ENCODE results near the gene PTPRE. TPM values are rescaled to one million over a fixed set of nuclear protein-coding genes. Genes with fewer than 3 reads are reported as not detected.
A peak's percentile ranks its signal among the peaks of the same experiment; 100 is the strongest.

PTPRE gene
- polyA plus RNA-seq, 1 of the 3 experiments (the other 2 are of a cell fraction): 11.8 TPM

DNA sequence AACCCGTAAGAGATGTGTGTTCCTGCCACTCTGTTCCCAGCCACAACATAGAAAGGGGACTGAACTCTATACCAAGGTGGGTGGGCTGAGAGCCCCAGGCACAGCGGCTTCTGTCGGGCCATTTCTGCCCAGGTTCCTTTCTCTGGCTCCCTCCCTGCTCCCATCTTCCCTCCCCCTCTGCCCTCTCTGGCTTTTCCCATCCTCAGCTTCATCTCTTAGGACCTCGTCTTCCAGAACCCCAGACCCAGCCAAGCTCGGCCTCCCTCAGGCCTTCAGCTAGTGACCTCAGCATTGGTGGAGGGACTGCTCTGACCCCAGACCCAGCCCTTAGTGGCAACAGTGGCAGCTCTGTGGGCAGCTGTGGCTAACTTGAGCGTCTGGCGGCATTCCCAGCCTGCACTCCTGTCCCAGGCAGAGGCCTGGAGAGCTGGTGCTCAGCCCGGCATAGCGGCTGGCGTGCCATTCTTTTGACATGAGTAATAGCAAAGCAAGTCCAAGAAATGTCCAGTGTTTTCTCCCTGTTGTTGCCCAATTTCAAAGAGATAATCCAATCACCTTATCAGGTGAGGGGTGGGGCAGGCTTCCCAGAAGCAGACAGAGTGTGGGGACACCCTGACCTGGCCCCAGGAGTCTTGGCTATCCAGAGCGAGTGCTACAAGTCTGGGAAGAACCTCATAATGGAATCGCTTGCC, 15.9 kb downstream of the PTPRE start (continued):
- TF ChIP-seq, protein P1, sequence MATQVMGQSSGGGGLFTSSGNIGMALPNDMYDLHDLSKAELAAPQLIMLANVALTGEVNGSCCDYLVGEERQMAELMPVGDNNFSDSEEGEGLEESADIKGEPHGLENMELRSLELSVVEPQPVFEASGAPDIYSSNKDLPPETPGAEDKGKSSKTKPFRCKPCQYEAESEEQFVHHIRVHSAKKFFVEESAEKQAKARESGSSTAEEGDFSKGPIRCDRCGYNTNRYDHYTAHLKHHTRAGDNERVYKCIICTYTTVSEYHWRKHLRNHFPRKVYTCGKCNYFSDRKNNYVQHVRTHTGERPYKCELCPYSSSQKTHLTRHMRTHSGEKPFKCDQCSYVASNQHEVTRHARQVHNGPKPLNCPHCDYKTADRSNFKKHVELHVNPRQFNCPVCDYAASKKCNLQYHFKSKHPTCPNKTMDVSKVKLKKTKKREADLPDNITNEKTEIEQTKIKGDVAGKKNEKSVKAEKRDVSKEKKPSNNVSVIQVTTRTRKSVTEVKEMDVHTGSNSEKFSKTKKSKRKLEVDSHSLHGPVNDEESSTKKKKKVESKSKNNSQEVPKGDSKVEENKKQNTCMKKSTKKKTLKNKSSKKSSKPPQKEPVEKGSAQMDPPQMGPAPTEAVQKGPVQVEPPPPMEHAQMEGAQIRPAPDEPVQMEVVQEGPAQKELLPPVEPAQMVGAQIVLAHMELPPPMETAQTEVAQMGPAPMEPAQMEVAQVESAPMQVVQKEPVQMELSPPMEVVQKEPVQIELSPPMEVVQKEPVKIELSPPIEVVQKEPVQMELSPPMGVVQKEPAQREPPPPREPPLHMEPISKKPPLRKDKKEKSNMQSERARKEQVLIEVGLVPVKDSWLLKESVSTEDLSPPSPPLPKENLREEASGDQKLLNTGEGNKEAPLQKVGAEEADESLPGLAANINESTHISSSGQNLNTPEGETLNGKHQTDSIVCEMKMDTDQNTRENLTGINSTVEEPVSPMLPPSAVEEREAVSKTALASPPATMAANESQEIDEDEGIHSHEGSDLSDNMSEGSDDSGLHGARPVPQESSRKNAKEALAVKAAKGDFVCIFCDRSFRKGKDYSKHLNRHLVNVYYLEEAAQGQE (IDR thresholded peaks at IDR 0.05; ENCODE audit: low read depth, low read length): peak; percentile 40; the same call in 1 of the 2 replicates
- TF ChIP-seq RCOR1 (IDR thresholded peaks at IDR 0.05; ENCODE audit: low read length) (0 out of 2 replicates have a peak, but pooled peaks have one; percentile 54), SMC3 (IDR thresholded peaks at IDR 0.05; ENCODE audit: low read depth, low read length) (no peak; the same call in 1 of the 2 replicates), EP300 (IDR thresholded peaks at IDR 0.05; ENCODE audit: borderline replicate concordance in 1 of 2, low read depth in 1 of 2, low read length in 1 of 2) (peak; percentile 66 to 81), FOXM1 (IDR thresholded peaks at IDR 0.05; ENCODE audit: low read depth) (peak; percentile 77; the same call in 1 of the 2 replicates), NFIC (IDR thresholded peaks at IDR 0.05; ENCODE audit: borderline replicate concordance) (peak; percentile 93), TCF12 (IDR thresholded peaks at IDR 0.05) (peak; percentile 90), RAD21 (IDR thresholded peaks at IDR 0.05; ENCODE audit: low read length) (no peak)

GRCh38 chr10:127923646-127924045, 16.7 kb downstream of the PTPRE start:
- peak; percentile 38 for DNase-seq
- H3K79me2 ChIP-seq (ENCODE audit: insufficient read depth): no peaks in the 10 kb centered on the region; the same call in 1 of the 2 replicates
- H3K36me3 ChIP-seq (replicated peaks in 1 of 2; ENCODE audit: control insufficient read depth in 1 of 2, insufficient read depth in 2 of 2, low read length in 1 of 2): no peaks in the 10 kb centered on the region
- H4K20me1 ChIP-seq (ENCODE audit: insufficient read depth): no peaks in the 10 kb centered on the region
- H3K4me2 ChIP-seq: peak overlapping the region; percentile 79; the same call in 1 of the 2 replicates
- H3K9me2 ChIP-seq: no peaks in the 10 kb centered on the region
- peak overlapping the region; percentile 57; the same call in 1 of the 2 replicates for H3K9ac ChIP-seq
- TF ChIP-seq EP300 (IDR thresholded peaks at IDR 0.05; ENCODE audit: borderline replicate concordance in 1 of 2, low read depth in 1 of 2, low read length in 1 of 2): peak in 1 of 2 experiments; percentile 33; a peak in 1 of 4 replicates
- TF ChIP-seq FOSL2 (IDR thresholded peaks at IDR 0.05; ENCODE audit: borderline replicate concordance, low read depth): no peak
- H3K4me3 ChIP-seq (ENCODE audit: low read depth in 2 of 2, low read length in 1 of 2): no peak overlapping the region
- H3K27ac ChIP-seq (ENCODE audit: low read depth in 2 of 2, low read length in 1 of 2): peak overlapping the region; percentile 56 to 94
- ChIA-PET POLR2A (no interaction called here), CTCF (interaction anchor here (1.2 to 11.2 kb wide), 7 partner anchors 9 to 155 kb away, joined by 3 to 73 read pairs (median 8); partner anchors contain the start of gene PTPRE)
- H3F3A ChIP-seq (replicated peaks; ENCODE audit: insufficient read depth): peaks cover 26% of the 10 kb centered on the region
- H2AFZ ChIP-seq (ENCODE audit: low read depth): no peak overlapping the region
- H3K9me3 ChIP-seq: no peaks in the 10 kb centered on the region
- peaks cover 27 to 50% of the 10 kb centered on the region in 2 experiments; a peak in 3 of 4 replicates for H3K4me1 ChIP-seq (ENCODE audit: control insufficient read depth in 1 of 2, insufficient read depth in 2 of 2, low read depth in 1 of 2, low read length in 1 of 2)
- WGBS (ENCODE audit: low lambda C conversion rate): 38% methylated on average over 1 of the region's 1 CpG
- H3K27me3 ChIP-seq (ENCODE audit: insufficient read depth): no peaks in the 10 kb centered on the region
